HepG2 (cell line): Measurements from ENCODE around the gene LST1. TPM values are rescaled to one million over a fixed set of nuclear protein-coding genes. Genes with fewer than 3 reads are reported as not detected.

Experiments
- ASH2L ChIP-seq: fragments of 300-600, 200-600 bp; sonication (generic); IDR thresholded peaks from 2 replicates; pipeline ENCODE4 v1.7.0; 2017; ENCODE audit warnings: low read depth, mild to moderate bottlenecking, moderate library complexity, mixed read lengths, low read length; ENCODE audit not compliant: insufficient read length
- ATRX ChIP-seq: sonication (generic); formaldehyde crosslinking; IDR thresholded peaks from 2 replicates; pipeline ENCODE4 v1.4.0; 2020; ENCODE audit warnings: missing genetic modification reagents, borderline replicate concordance
- DR1 ChIP-seq: sonication (generic); formaldehyde crosslinking; IDR thresholded peaks from 2 replicates; pipeline ENCODE4 v1.8.0; 2021; ENCODE audit warnings: mild to moderate bottlenecking, missing genetic modification reagents, inconsistent platforms
- EHMT2 ChIP-seq: fragments of 200-600 bp; sonication (generic); IDR thresholded peaks from 2 replicates; pipeline ENCODE4 v1.7.0; 2017; ENCODE audit warnings: antibody characterized with exemption, low read depth, low read length, borderline replicate concordance
- GMEB2 ChIP-seq: IDR thresholded peaks from 2 replicates; pipeline ENCODE4 v1.6.1; 2016; ENCODE audit warnings: missing biosample characterization, missing genetic modification reagents, low read depth
- KLF11 ChIP-seq: IDR thresholded peaks from 2 replicates; pipeline ENCODE4 v1.6.1; 2016; ENCODE audit warnings: missing compliant biosample characterization
- MAFG ChIP-seq: sonication (generic); formaldehyde crosslinking; IDR thresholded peaks from 2 replicates; pipeline ENCODE4 v1.5.1; 2020; ENCODE audit warnings: mild to moderate bottlenecking, missing genetic modification reagents
- PHF21A ChIP-seq: sonication (generic); formaldehyde crosslinking; IDR thresholded peaks from 2 replicates; pipeline ENCODE4 v1.5.0; 2020; ENCODE audit warnings: mild to moderate bottlenecking, missing genetic modification reagents
- RORA ChIP-seq: sonication (generic); formaldehyde crosslinking; IDR thresholded peaks from 2 replicates; pipeline ENCODE4 v1.5.0; 2020; ENCODE audit warnings: mild to moderate bottlenecking, missing genetic modification reagents, moderate library complexity
- SAP130 ChIP-seq: IDR thresholded peaks from 2 replicates; pipeline ENCODE4 v1.6.1; 2016; ENCODE audit warnings: low read depth
- SIN3B ChIP-seq: fragments of 150-350 bp; IDR thresholded peaks from 2 replicates; pipeline ENCODE4 v1.6.1; 2014; ENCODE audit warnings: low read length
- SP4 ChIP-seq: sonication (generic); formaldehyde crosslinking; IDR thresholded peaks from 2 replicates; pipeline ENCODE4 v1.8.1; 2023; ENCODE audit warnings: mild to moderate bottlenecking, missing genetic modification reagents
- SUZ12 ChIP-seq: fragments of 150-350 bp; IDR thresholded peaks from 2 replicates; pipeline ENCODE4 v1.6.1; 2014; ENCODE audit warnings: low read depth, low read length
- TCF12 ChIP-seq, 2 experiments: fragments of 450-650 bp in 1 of 2; sonication (generic) in 1 of 2; formaldehyde crosslinking in 1 of 2; IDR thresholded peaks; 2 replicates each; pipeline versions ENCODE4 v1.6.1 to v1.8.0; 2017 to 2022; ENCODE audit warnings: antibody characterized with exemption in 1 of 2, mild to moderate bottlenecking in 1 of 2, missing genetic modification reagents in 1 of 2, moderate library complexity in 1 of 2
- THAP8 ChIP-seq: sonication (generic); formaldehyde crosslinking; IDR thresholded peaks from 2 replicates; pipeline ENCODE4 v1.5.1; 2020; ENCODE audit warnings: missing genetic modification reagents, mild to moderate bottlenecking, borderline replicate concordance
- TOPORS ChIP-seq: sonication (generic); formaldehyde crosslinking; IDR thresholded peaks from 2 replicates; pipeline ENCODE4 v1.8.0; 2023; ENCODE audit warnings: mild to moderate bottlenecking, missing genetic modification reagents
- YY1 ChIP-seq: IDR thresholded peaks from 2 replicates; pipeline ENCODE4 v1.6.1; 2011; ENCODE audit warnings: low read length, low read depth, moderate library complexity, mild to moderate bottlenecking; ENCODE audit not compliant: insufficient read depth, insufficient replicate concordance
- ZBTB26 ChIP-seq: IDR thresholded peaks from 2 replicates; pipeline ENCODE4 v1.6.1; 2016; ENCODE audit warnings: missing compliant biosample characterization, missing genetic modification reagents, borderline replicate concordance
- ZNF10 ChIP-seq: sonication (generic); formaldehyde crosslinking; IDR thresholded peaks from 2 replicates; pipeline ENCODE4 v1.4.0; 2020; ENCODE audit warnings: mild to moderate bottlenecking, low read depth, missing genetic modification reagents, borderline replicate concordance
- ZNF101 ChIP-seq: sonication (generic); formaldehyde crosslinking; IDR thresholded peaks from 2 replicates; pipeline ENCODE4 v1.4.0; 2020; ENCODE audit warnings: mild to moderate bottlenecking, low read depth, missing genetic modification reagents, borderline replicate concordance
- ZNF275 ChIP-seq: sonication (generic); formaldehyde crosslinking; IDR thresholded peaks from 2 replicates; pipeline ENCODE4 v1.8.0; 2022; ENCODE audit warnings: missing genetic modification reagents, mild to moderate bottlenecking, inconsistent platforms, borderline replicate concordance
- ZNF451 ChIP-seq: sonication (generic); formaldehyde crosslinking; IDR thresholded peaks from 2 replicates; pipeline ENCODE4 v1.5.0; 2020; ENCODE audit warnings: mild to moderate bottlenecking, missing genetic modification reagents
- ZNF563 ChIP-seq: sonication (generic); formaldehyde crosslinking; IDR thresholded peaks from 2 replicates; pipeline ENCODE4 v1.8.0; 2022; ENCODE audit warnings: mild to moderate bottlenecking, moderate library complexity, missing genetic modification reagents
- ZNF605 ChIP-seq: sonication (generic); formaldehyde crosslinking; IDR thresholded peaks from 2 replicates; pipeline ENCODE4 v1.8.0; 2022; ENCODE audit warnings: mild to moderate bottlenecking, missing genetic modification reagents
- ZNF629 ChIP-seq: sonication (generic); formaldehyde crosslinking; conservative IDR thresholded peaks from 2 replicates; pipeline ENCODE4 v1.5.0; 2020; ENCODE audit warnings: missing genetic modification reagents
- ZNF670 ChIP-seq: sonication (generic); formaldehyde crosslinking; IDR thresholded peaks from 2 replicates; pipeline ENCODE4 v1.8.0; 2022; ENCODE audit warnings: mild to moderate bottlenecking, missing genetic modification reagents, borderline replicate concordance
- polyA plus RNA-seq, 8 experiments: library from polyadenylated mRNA; depleted of rRNA in 3 of 8; stranded (reverse) in 7 of 8; unstranded in 1 of 8; fragments of >200 nt; fragmentation: Illumina TruSeq in 4 of 8; extraction: Trizol in 4 of 8; gene quantifications; 2 replicates each; pipeline versions ENCODE4 v1.2.1 to v1.2.3, GENCODE V29; 2011 to 2016; ENCODE audit warnings: low read depth in 4 of 8, missing spikeins in 1 of 8, mixed read lengths in 1 of 8; ENCODE audit not compliant: insufficient read depth in 1 of 8
- total RNA-seq, 5 experiments: library from RNA; depleted of rRNA; stranded (reverse); fragments of >200 nt; fragmentation: Illumina TruSeq; extraction: Trizol; gene quantifications; 2 replicates each; pipeline ENCODE4 v1.2.3, GENCODE V29; 2016; ENCODE audit warnings: low read depth in 1 of 5

The LST1 gene
- total and polyA plus RNA-seq, 2 of the 13 experiments (the other 11 are each of a cell fraction or from before 2014, with no cell fraction given), result not detected

GRCh38 chr6:31580807-31581433, 5.2 kb upstream of the LST1 start (continued):
- TF ChIP-seq MAFG (CRISPR knock-in tag) (no peak), ATRX (no peak), TCF12 (IDR thresholded peaks at IDR 0.05) (no peak), TCF12 (CRISPR knock-in tag; IDR thresholded peaks at IDR 0.05) (no peak), TOPORS (CRISPR knock-in tag) (0 out of 2 replicates have a peak, but pooled peaks have one; percentile 55), SIN3B (no peak), ZNF563 (CRISPR knock-in tag) (peak; percentile 93), ZNF275 (CRISPR knock-in tag) (peak; percentile 85; the same call in 1 of the 2 replicates), ZBTB26 (CRISPR knock-in tag) (0 out of 2 replicates have a peak, but pooled peaks have one; percentile 63), EHMT2 (no peak), SAP130 (CRISPR knock-in tag) (peak; percentile 57), KLF11 (CRISPR knock-in tag) (0 out of 2 replicates have a peak, but pooled peaks have one; percentile 18), ZNF10 (CRISPR knock-in tag) (no peak), THAP8 (CRISPR knock-in tag) (no peak), SP4 (no peak; the same call in 1 of the 2 replicates), ZNF101 (no peak), RORA (CRISPR knock-in tag) (no peak), ZNF629 (CRISPR knock-in tag) (no peak), ASH2L (no peak), SUZ12 (no peak), YY1 (peak; percentile 74), GMEB2 (CRISPR knock-in tag) (no peak), DR1 (CRISPR knock-in tag) (no peak), ZNF451 (CRISPR knock-in tag) (peak; percentile 38; the same call in 1 of the 2 replicates), PHF21A (CRISPR knock-in tag) (peak; percentile 92), ZNF605 (peak; percentile 64; the same call in 1 of the 2 replicates), ZNF670 (CRISPR knock-in tag) (no peak)
